Hepatic stellate cell (primary cell): ENCODE results near the gene WNT3.
"Not testable (repeated sequence)": the region's sequence is repeated elsewhere in the genome, so short reads cannot be mapped to it uniquely, and the experiment has no call there.

ENCODE experiments used
- DNase-seq: peaks from one replicate; pipeline ENCODE4 v3.0.0; 2011; ENCODE audit warnings: low spot score

WNT3 gene

GRCh38 chr17:46812624-46813318, 5.7 kb downstream of the WNT3 start:
- no peak for DNase-seq

- DNase-seq: no peak
Measured at GRCh38 chr17:46811978-46812583, 6.4 kb downstream of the WNT3 start.

GRCh38 chr17:46810837-46811236, 7.7 kb downstream of the WNT3 start:
- no peak for DNase-seq

GRCh38 chr17:46809110-46809571, 9.4 kb downstream of the WNT3 start:
- no peak for DNase-seq

GRCh38 chr17:46805771-46806170, 12.7 kb downstream of the WNT3 start:
- DNase-seq: no peak

GRCh38 chr17:46803544-46803943, 14.9 kb downstream of the WNT3 start:
- no peak for DNase-seq

- DNase-seq: no peak
Measured at GRCh38 chr17:46802800-46803199, 15.7 kb downstream of the WNT3 start.

GRCh38 chr17:46800573-46800972, 17.9 kb downstream of the WNT3 start:
- no peak for DNase-seq

GRCh38 chr17:46796956-46797530, 21.4 kb downstream of the WNT3 start:
- DNase-seq: no peak

- no peak for DNase-seq
Measured at GRCh38 chr17:46796524-46796923, 22.0 kb downstream of the WNT3 start.

GRCh38 chr17:46796084-46796483, 22.4 kb downstream of the WNT3 start:
- DNase-seq: no peak

GRCh38 chr17:46795379-46795952, 23.0 kb downstream of the WNT3 start:
- DNase-seq: peak; percentile 47

- DNase-seq: no peak
Measured at GRCh38 chr17:46794318-46794717, 24.2 kb downstream of the WNT3 start.

- no peak for DNase-seq
Measured at GRCh38 chr17:46793541-46793940, 25.0 kb downstream of the WNT3 start.

GRCh38 chr17:46793023-46793422, 25.5 kb downstream of the WNT3 start:
- not testable (repeated sequence) for DNase-seq

- DNase-seq: no peak
Measured at GRCh38 chr17:46792071-46792470, 26.4 kb downstream of the WNT3 start.

- DNase-seq: no peak
Measured at GRCh38 chr17:46791531-46791930, 27.0 kb downstream of the WNT3 start.

GRCh38 chr17:46790216-46790615, 28.3 kb downstream of the WNT3 start:
- DNase-seq: no peak

GRCh38 chr17:46789610-46790009, 28.9 kb downstream of the WNT3 start:
- DNase-seq: no peak

GRCh38 chr17:46788796-46789195, 29.7 kb downstream of the WNT3 start:
- DNase-seq: no peak

GRCh38 chr17:46788300-46788699, 30.2 kb downstream of the WNT3 start:
- no peak for DNase-seq

GRCh38 chr17:46787478-46787877, 31.0 kb downstream of the WNT3 start:
- DNase-seq: no peak

GRCh38 chr17:46785696-46786095, 32.8 kb downstream of the WNT3 start:
- DNase-seq: no peak
